ENCODE measurements around the gene TSPOAP1. TPM values are rescaled to one million over a fixed set of nuclear protein-coding genes. Genes with fewer than 3 reads are reported as not detected.

The TSPOAP1 gene
- total RNA-seq, 1 donor from 2014 or later, result 31.4 TPM

GRCh38 chr17:58283674-58284612 is 44.7 kb downstream of the TSPOAP1 start:
- H3K4me1 Mint-ChIP-seq (ENCODE audit: low read depth), result peaks cover 4% of the 10 kb centered on the region
- no peak overlapping the region for H3K4me3 Mint-ChIP-seq
- peaks cover 31% of the 10 kb centered on the region for H3K27me3 Mint-ChIP-seq (ENCODE audit: insufficient read depth)
- no peak overlapping the region for H3K27ac Mint-ChIP-seq
- no peaks in the 10 kb centered on the region for H3K36me3 Mint-ChIP-seq (ENCODE audit: low read depth)
- DNase-seq (ENCODE audit: low spot score), result no peak
- no peaks in the 10 kb centered on the region for H3K9me3 Mint-ChIP-seq
- intact Hi-C loops (cut with micrococcal nuclease), result no loop called here

- peaks cover 4% of the 10 kb centered on the region for H3K4me1 Mint-ChIP-seq (ENCODE audit: low read depth)
- DNase-seq (ENCODE audit: low spot score), result no peak
- intact Hi-C loops (cut with micrococcal nuclease), result no loop called here
- H3K9me3 Mint-ChIP-seq, result no peaks in the 10 kb centered on the region
- H3K27me3 Mint-ChIP-seq (ENCODE audit: insufficient read depth), result peaks cover 30% of the 10 kb centered on the region
- no peak overlapping the region for H3K27ac Mint-ChIP-seq
- no peak overlapping the region for H3K4me3 Mint-ChIP-seq
- no peaks in the 10 kb centered on the region for H3K36me3 Mint-ChIP-seq (ENCODE audit: low read depth)
Measured at GRCh38 chr17:58282442-58282841, 46.2 kb downstream of the TSPOAP1 start.

GRCh38 chr17:58281511-58282011 is 47.0 kb downstream of the TSPOAP1 start:
- peaks cover 4% of the 10 kb centered on the region for H3K4me1 Mint-ChIP-seq (ENCODE audit: low read depth)
- H3K27ac Mint-ChIP-seq, result no peak overlapping the region
- intact Hi-C loops (cut with micrococcal nuclease), result no loop called here
- no peak for DNase-seq (ENCODE audit: low spot score)
- H3K9me3 Mint-ChIP-seq, result no peaks in the 10 kb centered on the region
- no peaks in the 10 kb centered on the region for H3K36me3 Mint-ChIP-seq (ENCODE audit: low read depth)
- peaks cover 29% of the 10 kb centered on the region for H3K27me3 Mint-ChIP-seq (ENCODE audit: insufficient read depth)
- no peak overlapping the region for H3K4me3 Mint-ChIP-seq

- H3K4me3 Mint-ChIP-seq, result no peak within 1 kb of the TSS
- no peaks in the 10 kb centered on the region for H3K9me3 Mint-ChIP-seq
- no peak within 1 kb of the TSS for H3K27ac Mint-ChIP-seq
- no peaks in the 10 kb centered on the region for H3K36me3 Mint-ChIP-seq (ENCODE audit: low read depth)
- DNase-seq (ENCODE audit: low spot score), result no peak
- intact Hi-C loops (cut with micrococcal nuclease), result no loop called here
- peaks cover 4% of the 10 kb centered on the region for H3K4me1 Mint-ChIP-seq (ENCODE audit: low read depth)
- peaks cover 29% of the 10 kb centered on the region for H3K27me3 Mint-ChIP-seq (ENCODE audit: insufficient read depth)
Measured at GRCh38 chr17:58280480-58281217, 47.9 kb downstream of the TSPOAP1 start, which contains the start of gene MPO. MPO (minus strand) TSS chr17:58280935; CDS start chr17:58280758, 177 bp downstream.

- H3K36me3 Mint-ChIP-seq (ENCODE audit: low read depth), result no peaks in the 10 kb centered on the region
- intact Hi-C loops (cut with micrococcal nuclease), result no loop called here
- no peak overlapping the region for H3K4me3 Mint-ChIP-seq
- H3K9me3 Mint-ChIP-seq, result no peaks in the 10 kb centered on the region
- H3K27ac Mint-ChIP-seq, result no peak overlapping the region
- no peak for DNase-seq (ENCODE audit: low spot score)
- peaks cover 4% of the 10 kb centered on the region for H3K4me1 Mint-ChIP-seq (ENCODE audit: low read depth)
- peaks cover 29% of the 10 kb centered on the region for H3K27me3 Mint-ChIP-seq (ENCODE audit: insufficient read depth)
Measured at GRCh38 chr17:58279736-58280479, 48.7 kb downstream of the TSPOAP1 start.

- Mint-ChIP-seq H3K27ac (no peak overlapping the region), H3K27me3 (ENCODE audit: insufficient read depth) (peaks cover 30% of the 10 kb centered on the region), H3K36me3 (ENCODE audit: low read depth) (no peaks in the 10 kb centered on the region), H3K4me3 (no peak overlapping the region), H3K9me3 (no peaks in the 10 kb centered on the region), H3K4me1 (ENCODE audit: low read depth) (peaks cover 4% of the 10 kb centered on the region)
- intact Hi-C loops (cut with micrococcal nuclease), result no loop called here
- DNase-seq (ENCODE audit: low spot score), result no peak
Measured at GRCh38 chr17:58279016-58279711, 49.4 kb downstream of the TSPOAP1 start.

GRCh38 chr17:58278661-58279015 is 50.0 kb downstream of the TSPOAP1 start:
- no peak overlapping the region for H3K4me3 Mint-ChIP-seq
- H3K4me1 Mint-ChIP-seq (ENCODE audit: low read depth), result peaks cover 4% of the 10 kb centered on the region
- H3K36me3 Mint-ChIP-seq (ENCODE audit: low read depth), result no peaks in the 10 kb centered on the region
- DNase-seq (ENCODE audit: low spot score), result no peak
- peaks cover 30% of the 10 kb centered on the region for H3K27me3 Mint-ChIP-seq (ENCODE audit: insufficient read depth)
- intact Hi-C loops (cut with micrococcal nuclease), result no loop called here
- no peak overlapping the region for H3K27ac Mint-ChIP-seq
- no peaks in the 10 kb centered on the region for H3K9me3 Mint-ChIP-seq

- Mint-ChIP-seq H3K27ac (no peak overlapping the region), H3K36me3 (ENCODE audit: low read depth) (no peaks in the 10 kb centered on the region), H3K4me1 (ENCODE audit: low read depth) (peaks cover 4% of the 10 kb centered on the region), H3K9me3 (no peaks in the 10 kb centered on the region), H3K27me3 (ENCODE audit: insufficient read depth) (peaks cover 24% of the 10 kb centered on the region), H3K4me3 (no peak overlapping the region)
- no peak for DNase-seq (ENCODE audit: low spot score)
- intact Hi-C loops (cut with micrococcal nuclease), result loop anchor here (1.0 kb wide), 1 partner anchor 169 kb away; no protein-coding TSS in a partner anchor
Measured at GRCh38 chr17:58277802-58278595, 50.6 kb downstream of the TSPOAP1 start.

- H3K4me3 Mint-ChIP-seq, result no peak overlapping the region
- intact Hi-C loops (cut with micrococcal nuclease), result loop anchor here (1.0 kb wide), 1 partner anchor 170 kb away; no protein-coding TSS in a partner anchor
- no peaks in the 10 kb centered on the region for H3K9me3 Mint-ChIP-seq
- H3K36me3 Mint-ChIP-seq (ENCODE audit: low read depth), result no peaks in the 10 kb centered on the region
- H3K27ac Mint-ChIP-seq, result no peak overlapping the region
- peaks cover 4% of the 10 kb centered on the region for H3K4me1 Mint-ChIP-seq (ENCODE audit: low read depth)
- H3K27me3 Mint-ChIP-seq (ENCODE audit: insufficient read depth), result peaks cover 22% of the 10 kb centered on the region
- DNase-seq (ENCODE audit: low spot score), result no peak
Measured at GRCh38 chr17:58277107-58277801, 51.3 kb downstream of the TSPOAP1 start.

- peaks cover 4% of the 10 kb centered on the region for H3K4me1 Mint-ChIP-seq (ENCODE audit: low read depth)
- no peak overlapping the region for H3K27ac Mint-ChIP-seq
- intact Hi-C loops (cut with micrococcal nuclease), result no loop called here
- no peak for DNase-seq (ENCODE audit: low spot score)
- H3K36me3 Mint-ChIP-seq (ENCODE audit: low read depth), result no peaks in the 10 kb centered on the region
- H3K9me3 Mint-ChIP-seq, result no peaks in the 10 kb centered on the region
- no peak overlapping the region for H3K4me3 Mint-ChIP-seq
- H3K27me3 Mint-ChIP-seq (ENCODE audit: insufficient read depth), result peaks cover 22% of the 10 kb centered on the region
Measured at GRCh38 chr17:58276423-58276822, 52.2 kb downstream of the TSPOAP1 start.

GRCh38 chr17:58275417-58275816 is 53.2 kb downstream of the TSPOAP1 start:
- Mint-ChIP-seq H3K27me3 (ENCODE audit: insufficient read depth) (peaks cover 19% of the 10 kb centered on the region), H3K4me3 (no peak overlapping the region), H3K4me1 (ENCODE audit: low read depth) (peaks cover 4% of the 10 kb centered on the region), H3K27ac (no peak overlapping the region), H3K9me3 (no peaks in the 10 kb centered on the region), H3K36me3 (ENCODE audit: low read depth) (no peaks in the 10 kb centered on the region)
- intact Hi-C loops (cut with micrococcal nuclease), result no loop called here
- DNase-seq (ENCODE audit: low spot score), result no peak
